Osteoblast (primary cell): ENCODE results near the gene ANO7. TPM values are rescaled to one million over a fixed set of nuclear protein-coding genes. Genes with fewer than 3 reads are reported as not detected.

Experiments
- DNase-seq: peaks from one replicate; pipeline ENCODE4 v3.0.0; 2011; ENCODE audit warnings: low spot score, mixed read lengths; ENCODE audit not compliant: insufficient read length; ENCODE audit errors: missing footprints
- H2AFZ ChIP-seq: 2 replicates; pipeline ENCODE4 v1.6.0; 2011; ENCODE audit warnings: mild to moderate bottlenecking, low read length
- H3K27ac ChIP-seq: 2 replicates; pipeline ENCODE4 v1.5.1; 2011; ENCODE audit warnings: mild to moderate bottlenecking, low read depth, low read length, moderate library complexity
- H3K27me3 ChIP-seq: 2 replicates; pipeline ENCODE4 v1.6.0; 2012; ENCODE audit warnings: mild to moderate bottlenecking, control low read depth, inconsistent platforms, low read length, moderate library complexity; ENCODE audit not compliant: insufficient read depth
- H3K36me3 ChIP-seq: 2 replicates; pipeline ENCODE4 v1.5.1; 2011; ENCODE audit warnings: mild to moderate bottlenecking, low read length, control low read depth, moderate library complexity; ENCODE audit not compliant: insufficient read depth
- H3K4me1 ChIP-seq: 2 replicates; pipeline ENCODE4 v1.5.1; 2011; ENCODE audit warnings: mild to moderate bottlenecking, low read length, control low read depth, moderate library complexity; ENCODE audit not compliant: insufficient read depth
- H3K4me2 ChIP-seq: 2 replicates; pipeline ENCODE4 v1.6.0; 2011; ENCODE audit warnings: mild to moderate bottlenecking, low read length; ENCODE audit not compliant: insufficient read depth
- H3K4me3 ChIP-seq: fragments of 200-600 bp; sonication (generic); 3 replicates; pipeline ENCODE4 v1.5.1; 2012; ENCODE audit warnings: mild to moderate bottlenecking, low read length, inconsistent platforms; ENCODE audit not compliant: insufficient read depth
- H3K79me2 ChIP-seq: 2 replicates; pipeline ENCODE4 v1.6.0; 2012; ENCODE audit warnings: mild to moderate bottlenecking, low read length, control low read depth, inconsistent platforms; ENCODE audit not compliant: insufficient read depth
- H3K9me3 ChIP-seq: 2 replicates; pipeline ENCODE4 v1.5.1; 2011; ENCODE audit warnings: low read depth, low read length, control low read depth
- H4K20me1 ChIP-seq: 2 replicates; pipeline ENCODE4 v1.6.0; 2012; ENCODE audit warnings: mild to moderate bottlenecking, low read length, control low read depth; ENCODE audit not compliant: insufficient read depth
- CTCF ChIP-seq: IDR thresholded peaks from 2 replicates; pipeline ENCODE4 v1.5.1; 2011; ENCODE audit warnings: mild to moderate bottlenecking, low read depth, low read length, moderate library complexity; ENCODE audit errors: extremely low read depth
- total RNA-seq: library from RNA; depleted of rRNA; stranded (reverse); fragments of >200 nt; gene quantifications from 2 replicates; pipeline ENCODE4 v1.2.3, GENCODE V29; 2012

ANO7 gene
- total RNA-seq, 1 donor = 1.8 TPM

DNA sequence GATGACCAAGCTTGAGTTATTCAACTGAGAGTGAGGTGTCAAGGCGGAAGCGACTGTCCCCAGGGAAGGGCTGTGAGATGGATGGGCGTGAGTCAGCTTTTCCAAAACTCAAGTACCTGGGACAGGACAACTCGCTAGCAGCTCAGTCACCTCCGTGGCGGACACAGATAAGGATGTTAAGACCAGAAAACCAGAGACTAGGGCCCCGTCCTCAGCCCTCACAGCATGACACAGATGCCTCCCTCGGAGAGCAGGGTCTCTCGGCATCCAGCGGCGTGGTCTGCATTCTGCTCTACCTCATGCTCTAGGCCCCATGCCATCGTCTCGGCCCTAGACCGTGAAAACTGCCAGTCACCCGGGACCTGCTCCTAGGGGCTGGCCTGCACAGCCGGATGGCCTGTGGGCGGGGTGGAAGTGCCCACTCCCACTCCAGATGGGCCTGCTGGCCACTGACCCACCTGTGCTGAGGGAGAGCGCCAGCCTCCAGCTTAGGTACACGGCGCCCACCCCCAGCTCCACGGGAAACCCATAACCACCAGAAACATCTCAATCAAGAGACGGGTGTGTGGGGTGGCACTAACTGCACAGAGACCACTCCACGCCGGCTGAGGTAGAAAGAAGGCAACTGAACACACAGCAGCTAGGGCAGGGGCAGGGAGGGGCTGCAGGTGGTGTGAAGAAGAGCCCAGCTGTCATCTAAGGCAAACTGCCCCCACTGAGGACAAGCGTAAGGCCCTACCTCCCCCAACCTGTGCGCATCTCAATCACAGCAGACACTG lies 39.8 kb downstream of the ANO7 start:
- DNase-seq = peak; percentile 90

DNA sequence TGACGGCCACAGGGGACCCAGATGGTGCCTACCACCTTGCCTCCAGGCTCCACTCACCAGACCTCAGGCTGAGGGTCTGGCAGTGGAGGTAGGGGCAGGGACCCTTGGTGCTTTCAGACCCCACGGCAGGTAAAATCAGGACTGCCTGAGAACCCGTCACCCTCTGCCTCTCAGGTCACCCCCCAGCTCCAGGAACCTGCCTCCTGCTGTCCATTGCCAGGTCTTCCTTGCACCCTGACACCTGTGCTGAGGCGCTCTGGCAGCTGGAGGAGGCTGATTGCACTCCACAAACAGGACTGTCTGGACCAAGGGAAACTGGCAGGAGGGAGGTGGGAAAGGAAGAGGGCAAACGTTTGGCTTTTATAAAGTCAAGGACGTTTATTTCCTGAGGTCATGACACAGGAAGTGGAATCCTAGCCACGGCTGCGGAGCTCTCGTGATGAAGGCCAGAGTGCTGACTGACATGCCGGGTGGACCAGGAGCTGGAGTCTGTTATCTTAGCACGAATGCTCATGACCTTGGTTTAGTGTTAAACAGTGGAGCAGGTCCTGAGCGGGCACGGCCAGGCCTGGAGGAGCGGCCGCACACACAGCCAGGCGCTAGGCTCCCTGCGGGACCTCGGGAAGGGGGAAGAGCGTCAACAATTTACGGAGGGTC lies 40.5 kb downstream of the ANO7 start:
- Histone ChIP-seq H3K27ac (no peak overlapping the region), H3K4me3 (no peak overlapping the region), H3K9me3 (no peaks in the 10 kb centered on the region), H3K27me3 (no peaks in the 10 kb centered on the region), H4K20me1 (peaks cover 71% of the 10 kb centered on the region), H3K4me1 (peaks cover 10% of the 10 kb centered on the region), H2AFZ (no peak overlapping the region), H3K36me3 (peaks cover 77% of the 10 kb centered on the region), H3K79me2 (peaks cover 25% of the 10 kb centered on the region), H3K4me2 (no peak overlapping the region)
- DNase-seq = peak; percentile 81
- no peak for TF ChIP-seq CTCF

More for the DNA sequence above, 39.8 kb downstream of the ANO7 start:
- Histone ChIP-seq H3K9me3 (no peaks in the 10 kb centered on the region), H3K27ac (no peak overlapping the region), H3K79me2 (peaks cover 18% of the 10 kb centered on the region), H3K4me3 (no peak overlapping the region), H4K20me1 (peaks cover 67% of the 10 kb centered on the region), H3K4me2 (no peak overlapping the region), H3K27me3 (no peaks in the 10 kb centered on the region), H3K4me1 (peaks cover 15% of the 10 kb centered on the region), H2AFZ (no peak overlapping the region), H3K36me3 (peaks cover 69% of the 10 kb centered on the region)
- no peak for TF ChIP-seq CTCF

- Histone ChIP-seq H3K4me1 (peaks cover 2% of the 10 kb centered on the region), H3K27ac (no peak overlapping the region), H3K36me3 (peaks cover 84% of the 10 kb centered on the region), H3K4me3 (no peak overlapping the region), H3K79me2 (peaks cover 33% of the 10 kb centered on the region), H3K27me3 (no peaks in the 10 kb centered on the region), H2AFZ (no peak overlapping the region), H3K9me3 (no peaks in the 10 kb centered on the region), H3K4me2 (no peak overlapping the region), H4K20me1 (peaks cover 71% of the 10 kb centered on the region)
- DNase-seq = peak; percentile 49
- TF ChIP-seq CTCF = no peak
These were observed 41.3 kb downstream of the ANO7 start for GRCh38 chr2:241229563-241230401.
